ENCODE measurements around the gene ZBTB7A.

GRCh38 chr19:4012092-4012974 is 54.4 kb downstream of the ZBTB7A start:
- TF ChIP-seq, protein P1, sequence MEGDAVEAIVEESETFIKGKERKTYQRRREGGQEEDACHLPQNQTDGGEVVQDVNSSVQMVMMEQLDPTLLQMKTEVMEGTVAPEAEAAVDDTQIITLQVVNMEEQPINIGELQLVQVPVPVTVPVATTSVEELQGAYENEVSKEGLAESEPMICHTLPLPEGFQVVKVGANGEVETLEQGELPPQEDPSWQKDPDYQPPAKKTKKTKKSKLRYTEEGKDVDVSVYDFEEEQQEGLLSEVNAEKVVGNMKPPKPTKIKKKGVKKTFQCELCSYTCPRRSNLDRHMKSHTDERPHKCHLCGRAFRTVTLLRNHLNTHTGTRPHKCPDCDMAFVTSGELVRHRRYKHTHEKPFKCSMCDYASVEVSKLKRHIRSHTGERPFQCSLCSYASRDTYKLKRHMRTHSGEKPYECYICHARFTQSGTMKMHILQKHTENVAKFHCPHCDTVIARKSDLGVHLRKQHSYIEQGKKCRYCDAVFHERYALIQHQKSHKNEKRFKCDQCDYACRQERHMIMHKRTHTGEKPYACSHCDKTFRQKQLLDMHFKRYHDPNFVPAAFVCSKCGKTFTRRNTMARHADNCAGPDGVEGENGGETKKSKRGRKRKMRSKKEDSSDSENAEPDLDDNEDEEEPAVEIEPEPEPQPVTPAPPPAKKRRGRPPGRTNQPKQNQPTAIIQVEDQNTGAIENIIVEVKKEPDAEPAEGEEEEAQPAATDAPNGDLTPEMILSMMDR (IDR thresholded peaks at IDR 0.05), result no peak
- TF ChIP-seq POLR2AphosphoS5 (IDR thresholded peaks at IDR 0.05), result no peak
